GM21526 (cell line): ENCODE measurements around the gene BMP5.

Source experiments
- ATAC-seq: cut with Tn5 transposase; IDR thresholded peaks from one replicate; pipeline ENCODE4 v1.9.1; 2021; ENCODE audit warnings: moderate library complexity; ENCODE audit not compliant: unreplicated experiment, low FRiP score

BMP5 gene

DNA sequence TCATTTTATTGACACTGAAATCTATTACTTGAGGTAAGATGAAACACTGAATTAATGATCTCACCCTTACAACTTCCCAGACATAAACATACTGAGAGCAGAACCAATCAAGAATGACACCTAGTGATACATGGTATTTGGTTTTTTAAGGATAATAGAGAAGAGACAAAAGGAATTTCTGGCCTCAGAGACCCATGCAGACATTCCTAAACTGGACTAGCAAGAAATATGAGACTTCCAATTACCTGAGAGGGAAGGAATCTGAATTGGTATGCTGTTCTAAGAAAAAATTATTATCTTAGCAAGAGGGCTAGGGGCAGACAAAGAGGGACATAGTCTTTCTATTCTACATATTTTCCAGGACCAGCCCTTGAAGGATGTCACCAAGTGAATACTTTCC lies 141.1 kb downstream of the BMP5 start:
- ATAC-seq: no peak

DNA sequence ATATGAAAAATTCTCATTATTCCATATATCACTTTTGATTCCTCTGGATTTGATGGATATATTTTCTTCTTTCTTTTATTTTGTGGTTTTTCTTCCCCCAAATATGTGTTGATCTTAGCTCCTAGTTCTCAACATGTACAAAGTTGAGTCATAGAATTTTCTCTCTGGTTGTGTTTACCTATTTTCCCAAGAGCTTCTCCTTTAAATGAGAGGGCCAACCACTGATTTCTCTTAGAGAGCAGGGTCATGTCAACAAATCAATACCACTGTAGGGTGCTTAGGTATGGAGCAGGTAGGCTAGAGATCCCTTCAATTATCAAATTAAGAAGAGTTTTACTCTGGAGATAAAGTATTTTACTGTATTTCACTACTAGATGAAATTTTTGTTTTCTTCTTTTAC lies 145.7 kb downstream of the BMP5 start:
- no peak for ATAC-seq

DNA sequence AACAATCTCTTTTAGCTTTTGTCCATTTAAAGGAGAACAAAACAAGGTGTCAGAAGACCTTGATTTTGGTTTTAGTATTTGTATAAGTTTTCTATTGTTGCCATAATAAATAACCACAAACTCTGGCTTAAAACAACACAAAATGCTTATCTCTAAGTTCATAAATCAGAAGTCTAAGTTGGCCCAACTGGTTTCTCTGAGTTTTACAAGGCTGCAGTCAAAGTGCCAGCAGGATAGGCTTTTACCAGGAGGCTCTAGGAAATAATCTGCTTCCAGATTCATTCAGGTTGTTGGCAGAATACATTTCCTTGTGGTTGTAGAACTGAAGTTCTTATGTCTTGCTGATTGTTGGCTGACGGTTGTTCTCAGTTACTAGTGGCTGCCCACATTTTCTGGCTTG lies 149.2 kb downstream of the BMP5 start:
- ATAC-seq: no peak

DNA sequence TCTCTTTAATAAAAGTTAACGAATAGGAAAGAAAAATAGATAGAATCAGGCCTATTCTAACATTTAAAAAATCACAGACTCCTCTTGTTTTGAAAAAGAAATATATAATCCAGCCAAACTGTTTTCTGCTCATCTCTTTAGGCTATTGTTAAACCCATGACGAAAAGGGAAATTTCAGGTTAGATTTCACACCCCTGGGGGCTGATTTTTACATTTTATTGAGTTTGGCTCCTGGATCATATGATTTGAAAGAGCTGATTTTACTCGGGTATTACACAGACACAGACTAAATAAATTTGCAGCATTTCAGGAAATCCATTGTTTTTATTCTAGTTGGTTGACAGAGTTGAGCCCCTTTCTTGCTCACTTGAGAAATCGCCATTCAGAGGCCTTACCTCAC lies 160.6 kb downstream of the BMP5 start:
- no peak for ATAC-seq

DNA sequence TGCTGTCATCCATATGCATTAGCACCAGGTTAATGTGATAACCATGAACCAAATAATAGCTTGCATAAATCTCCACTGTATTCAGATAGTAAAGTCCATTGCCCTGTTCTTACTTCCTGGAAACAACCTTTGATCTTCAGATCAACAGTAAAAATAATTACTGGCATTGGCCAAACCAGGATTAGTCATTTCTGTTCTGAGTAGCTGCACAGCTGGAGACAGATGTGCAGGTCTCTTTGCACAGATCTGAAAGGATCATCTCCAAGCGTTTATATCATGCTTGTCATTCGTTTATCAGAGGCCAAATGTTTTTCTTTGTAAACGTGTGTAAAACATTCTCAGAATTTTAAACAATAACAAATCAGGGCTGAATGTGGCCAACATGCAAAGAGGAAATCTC lies 162.0 kb downstream of the BMP5 start:
- ATAC-seq: no peak

DNA sequence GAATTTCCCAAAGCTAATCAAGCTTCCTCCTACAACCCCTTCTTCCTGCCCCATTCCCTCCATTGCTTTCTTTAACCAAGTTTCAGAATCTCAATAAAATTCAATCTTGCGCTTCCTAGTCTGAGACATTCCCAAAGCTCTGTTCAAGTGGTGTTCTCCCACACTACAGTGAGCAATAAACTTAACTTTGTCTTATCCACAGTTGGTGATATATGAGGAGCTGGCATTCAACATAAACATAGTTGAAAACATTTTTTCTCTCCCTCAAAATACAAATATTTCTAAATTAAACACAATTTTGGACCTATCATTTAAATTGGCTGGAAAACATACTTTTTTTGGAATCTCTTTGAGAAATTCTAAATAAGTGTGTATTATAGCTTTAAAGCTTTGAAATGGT lies 166.7 kb downstream of the BMP5 start:
- no peak for ATAC-seq

DNA sequence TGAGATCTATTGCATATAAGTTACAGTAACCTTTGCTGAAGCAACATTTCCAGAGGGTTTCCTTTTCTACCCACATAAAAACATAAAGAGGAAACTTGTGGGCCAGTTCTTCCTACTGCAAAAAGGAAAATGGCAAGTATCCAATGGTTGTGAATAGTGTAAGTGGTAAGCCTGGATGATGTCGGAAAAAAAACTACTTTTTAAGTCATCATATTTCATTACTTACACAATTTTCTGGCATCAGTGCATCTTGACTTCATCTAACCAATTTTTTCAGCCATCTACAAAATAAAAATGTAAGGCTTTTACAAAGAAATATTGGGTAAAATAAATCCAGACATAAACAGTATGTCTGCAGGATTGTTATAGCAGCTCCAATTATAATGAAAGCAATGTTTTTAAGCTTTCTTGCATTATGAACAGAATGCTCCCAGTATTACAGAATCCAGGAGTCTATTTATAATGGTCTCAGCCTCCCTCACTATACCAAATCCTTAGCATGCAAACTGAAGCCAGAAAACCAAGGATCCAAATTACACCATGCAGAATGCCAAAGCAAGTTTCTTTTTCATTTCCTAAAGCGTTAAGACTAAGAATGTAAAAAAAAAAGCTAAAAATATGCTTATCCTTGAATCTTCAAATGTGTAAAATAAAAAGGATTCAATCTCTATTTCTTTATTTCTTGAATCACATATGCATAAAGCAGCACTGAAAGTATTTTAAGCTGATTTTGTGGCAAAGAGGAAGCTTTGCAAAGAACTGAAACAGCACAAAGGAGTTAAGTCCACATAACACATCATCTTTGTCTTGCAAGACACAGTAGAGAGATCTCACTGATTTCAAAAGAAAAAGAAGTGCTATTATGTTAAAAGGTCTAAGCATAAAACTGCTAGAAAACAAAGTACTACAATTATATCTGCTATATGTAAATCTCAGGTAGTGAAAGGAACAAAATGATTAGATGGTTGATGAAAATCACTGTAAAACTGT lies 169.6 kb downstream of the BMP5 start:
- no peak for ATAC-seq

DNA sequence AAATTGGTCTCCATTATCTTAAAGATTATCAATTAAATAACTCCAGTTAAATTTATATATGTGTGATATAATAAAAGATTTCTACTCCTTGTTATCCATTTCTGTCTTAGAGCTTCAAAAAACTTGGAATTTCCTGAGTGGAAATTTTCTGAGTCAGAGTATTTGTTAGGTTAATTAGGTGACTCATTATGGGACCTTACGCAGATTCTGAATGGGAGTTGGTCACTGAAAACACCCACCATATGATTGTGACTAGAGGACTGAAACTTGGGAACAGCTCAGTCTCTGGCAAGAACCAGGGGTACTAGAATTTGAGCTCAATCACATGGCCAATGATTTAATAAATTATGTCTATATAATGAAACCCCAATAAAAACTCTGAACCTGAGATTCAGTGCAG lies 171.0 kb downstream of the BMP5 start:
- no peak for ATAC-seq
